EH (cell line): ENCODE data around the gene SLC6A18.

ENCODE experiments used
- DNase-seq: peaks from one replicate; pipeline ENCODE4 v3.0.0-alpha.2; 2015; ENCODE audit warnings: low read depth

SLC6A18 gene

DNA sequence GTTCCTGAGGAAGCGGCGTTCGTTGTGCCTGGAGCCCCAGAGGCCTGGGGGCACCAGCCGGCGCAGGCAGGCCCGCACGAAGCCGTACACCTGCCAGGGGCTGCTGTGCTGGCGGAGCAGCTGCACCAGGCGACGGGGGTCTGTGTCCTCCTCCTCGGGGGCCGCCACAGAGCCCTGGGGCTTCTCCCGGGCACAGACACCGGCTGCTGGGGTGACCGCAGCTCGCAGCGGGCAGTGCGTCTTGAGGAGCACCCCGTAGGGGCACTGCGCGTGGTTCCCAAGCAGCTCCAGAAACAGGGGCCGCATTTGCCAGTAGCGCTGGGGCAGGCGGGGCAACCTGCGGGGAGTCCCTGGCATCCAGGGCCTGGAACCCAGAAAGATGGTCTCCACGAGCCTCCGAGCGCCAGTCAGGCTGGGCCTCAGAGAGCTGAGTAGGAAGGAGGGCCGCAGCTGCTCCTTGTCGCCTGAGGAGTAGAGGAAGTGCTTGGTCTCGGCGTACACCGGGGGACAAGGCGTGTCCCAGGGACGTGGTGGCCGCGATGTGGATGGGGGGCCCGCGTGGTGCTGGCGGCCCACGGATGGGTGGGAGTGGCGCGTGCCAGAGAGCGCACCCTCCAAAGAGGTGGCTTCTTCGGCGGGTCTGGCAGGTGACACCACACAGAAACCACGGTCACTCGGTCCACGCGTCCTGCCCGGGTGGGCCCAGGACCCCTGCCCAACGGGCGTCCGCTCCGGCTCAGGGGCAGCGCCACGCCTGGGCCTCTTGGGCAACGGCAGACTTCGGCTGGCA lies 68.4 kb downstream of the SLC6A18 start:
- DNase-seq, result peak; percentile 46

DNA sequence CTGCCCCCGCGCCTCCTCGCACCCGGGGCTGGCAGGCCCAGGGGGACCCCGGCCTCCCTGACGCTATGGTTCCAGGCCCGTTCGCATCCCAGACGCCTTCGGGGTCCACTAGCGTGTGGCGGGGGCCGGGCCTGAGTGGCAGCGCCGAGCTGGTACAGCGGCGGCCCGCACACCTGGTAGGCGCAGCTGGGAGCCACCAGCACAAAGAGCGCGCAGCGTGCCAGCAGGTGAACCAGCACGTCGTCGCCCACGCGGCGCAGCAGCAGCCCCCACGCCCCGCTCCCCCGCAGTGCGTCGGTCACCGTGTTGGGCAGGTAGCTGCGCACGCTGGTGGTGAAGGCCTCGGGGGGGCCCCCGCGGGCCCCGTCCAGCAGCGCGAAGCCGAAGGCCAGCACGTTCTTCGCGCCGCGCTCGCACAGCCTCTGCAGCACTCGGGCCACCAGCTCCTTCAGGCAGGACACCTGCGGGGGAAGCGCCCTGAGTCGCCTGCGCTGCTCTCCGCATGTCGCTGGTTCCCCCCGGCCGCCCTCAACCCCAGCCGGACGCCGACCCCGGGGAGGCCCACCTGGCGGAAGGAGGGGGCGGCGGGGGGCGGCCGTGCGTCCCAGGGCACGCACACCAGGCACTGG lies 69.1 kb downstream of the SLC6A18 start:
- peak; percentile 38 for DNase-seq

DNA sequence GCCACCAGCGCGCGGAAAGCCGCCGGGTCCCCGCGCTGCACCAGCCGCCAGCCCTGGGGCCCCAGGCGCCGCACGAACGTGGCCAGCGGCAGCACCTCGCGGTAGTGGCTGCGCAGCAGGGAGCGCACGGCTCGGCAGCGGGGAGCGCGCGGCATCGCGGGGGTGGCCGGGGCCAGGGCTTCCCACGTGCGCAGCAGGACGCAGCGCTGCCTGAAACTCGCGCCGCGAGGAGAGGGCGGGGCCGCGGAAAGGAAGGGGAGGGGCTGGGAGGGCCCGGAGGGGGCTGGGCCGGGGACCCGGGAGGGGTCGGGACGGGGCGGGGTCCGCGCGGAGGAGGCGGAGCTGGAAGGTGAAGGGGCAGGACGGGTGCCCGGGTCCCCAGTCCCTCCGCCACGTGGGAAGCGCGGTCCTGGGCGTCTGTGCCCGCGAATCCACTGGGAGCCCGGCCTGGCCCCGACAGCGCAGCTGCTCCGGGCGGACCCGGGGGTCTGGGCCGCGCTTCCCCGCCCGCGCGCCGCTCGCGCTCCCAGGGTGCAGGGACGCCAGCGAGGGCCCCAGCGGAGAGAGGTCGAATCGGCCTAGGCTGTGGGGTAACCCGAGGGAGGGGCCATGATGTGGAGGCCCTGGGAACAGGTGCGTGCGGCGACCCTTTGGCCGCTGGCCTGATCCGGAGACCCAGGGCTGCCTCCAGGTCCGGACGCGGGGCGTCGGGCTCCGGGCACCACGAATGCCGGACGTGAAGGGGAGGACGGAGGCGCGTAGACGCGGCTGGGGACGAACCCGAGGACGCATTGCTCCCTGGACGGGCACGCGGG lies 69.9 kb downstream of the SLC6A18 start, which contains the start of gene TERT:
TERT (minus strand) TSS at position 234 of the 815 bp plus-strand sequence; CDS start at position 155, 79 bp downstream.
- peak; percentile 52 for DNase-seq

DNA sequence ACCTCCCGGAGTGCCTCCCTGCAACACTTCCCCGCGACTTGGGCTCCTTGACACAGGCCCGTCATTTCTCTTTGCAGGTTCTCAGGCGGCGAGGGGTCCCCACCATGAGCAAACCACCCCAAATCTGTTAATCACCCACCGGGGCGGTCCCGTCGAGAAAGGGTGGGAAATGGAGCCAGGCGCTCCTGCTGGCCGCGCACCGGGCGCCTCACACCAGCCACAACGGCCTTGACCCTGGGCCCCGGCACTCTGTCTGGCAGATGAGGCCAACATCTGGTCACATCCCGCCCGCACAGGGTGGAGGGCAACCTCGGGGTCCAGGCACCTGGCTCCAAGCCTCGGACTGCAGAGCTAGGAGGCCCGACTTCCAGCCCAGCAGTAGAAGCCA lies 70.5 kb downstream of the SLC6A18 start:
- DNase-seq, result no peak
